ENCODE data around the gene ARRDC4. TPM values are rescaled to one million over a fixed set of nuclear protein-coding genes. Genes with fewer than 3 reads are reported as not detected.
A peak's percentile ranks its signal among the peaks of the same experiment; 100 is the strongest.

Gene ARRDC4
- total RNA-seq (10 to 100 TPM; 19.0 to 29.5 TPM), polyA plus RNA-seq (ENCODE audit: insufficient read length in 6 of 6) (10 to 100 TPM; 12.7 to 19.5 (median 16.2) TPM)
- long read RNA-seq, donor 1, full-length matches to known transcripts, result 3 of 3 reads
- long read RNA-seq, donor 1, partial matches to known transcripts, result 0 of 3 reads
- long read RNA-seq, donor 1, other reads (novel, unspliced or antisense), result 0 of 3 reads
- long read RNA-seq, donor 2, full-length matches to known transcripts, result 2 of 2 reads
- long read RNA-seq, donor 2, partial matches to known transcripts, result 0 of 2 reads
- long read RNA-seq, donor 2, other reads (novel, unspliced or antisense), result 0 of 2 reads
- long read RNA-seq, donor 3, full-length matches to known transcripts, result 3 of 3 reads
- long read RNA-seq, donor 3, partial matches to known transcripts, result 0 of 3 reads
- long read RNA-seq, donor 3, other reads (novel, unspliced or antisense), result 0 of 3 reads
- long read RNA-seq, donor 4, partial matches to known transcripts, result 1 of 1 reads
- long read RNA-seq, donor 4, other reads (novel, unspliced or antisense), result 0 of 1 reads
- long read RNA-seq, donor 5, full-length matches to known transcripts, result 2 of 2 reads
- long read RNA-seq, donor 5, partial matches to known transcripts, result 0 of 2 reads
- long read RNA-seq, donor 5, other reads (novel, unspliced or antisense), result 0 of 2 reads
- long read RNA-seq, donor 6, full-length matches to known transcripts, result 2 of 2 reads
- long read RNA-seq, donor 6, partial matches to known transcripts, result 0 of 2 reads
- long read RNA-seq, donor 6, other reads (novel, unspliced or antisense), result 0 of 2 reads
- long read RNA-seq, donor 7, full-length matches to known transcripts, result 1 of 1 reads
- long read RNA-seq, donor 7, partial matches to known transcripts, result 0 of 1 reads
- long read RNA-seq, donor 7, other reads (novel, unspliced or antisense), result 0 of 1 reads
- long read RNA-seq, donor 8, full-length matches to known transcripts, result 3 of 3 reads
- long read RNA-seq, donor 8, partial matches to known transcripts, result 0 of 3 reads
- long read RNA-seq, donor 8, other reads (novel, unspliced or antisense), result 0 of 3 reads
- long read RNA-seq, donor 9, result 0 reads
- long read RNA-seq, donor 10, full-length matches to known transcripts, result 2 of 3 reads
- long read RNA-seq, donor 10, partial matches to known transcripts, result 1 of 3 reads
- long read RNA-seq, donor 10, other reads (novel, unspliced or antisense), result 0 of 3 reads
- long read RNA-seq, donor 11, result 0 reads
- long read RNA-seq, donor 12, full-length matches to known transcripts, result 5 of 5 reads
- long read RNA-seq, donor 12, partial matches to known transcripts, result 0 of 5 reads
- long read RNA-seq, donor 12, other reads (novel, unspliced or antisense), result 0 of 5 reads

DNA sequence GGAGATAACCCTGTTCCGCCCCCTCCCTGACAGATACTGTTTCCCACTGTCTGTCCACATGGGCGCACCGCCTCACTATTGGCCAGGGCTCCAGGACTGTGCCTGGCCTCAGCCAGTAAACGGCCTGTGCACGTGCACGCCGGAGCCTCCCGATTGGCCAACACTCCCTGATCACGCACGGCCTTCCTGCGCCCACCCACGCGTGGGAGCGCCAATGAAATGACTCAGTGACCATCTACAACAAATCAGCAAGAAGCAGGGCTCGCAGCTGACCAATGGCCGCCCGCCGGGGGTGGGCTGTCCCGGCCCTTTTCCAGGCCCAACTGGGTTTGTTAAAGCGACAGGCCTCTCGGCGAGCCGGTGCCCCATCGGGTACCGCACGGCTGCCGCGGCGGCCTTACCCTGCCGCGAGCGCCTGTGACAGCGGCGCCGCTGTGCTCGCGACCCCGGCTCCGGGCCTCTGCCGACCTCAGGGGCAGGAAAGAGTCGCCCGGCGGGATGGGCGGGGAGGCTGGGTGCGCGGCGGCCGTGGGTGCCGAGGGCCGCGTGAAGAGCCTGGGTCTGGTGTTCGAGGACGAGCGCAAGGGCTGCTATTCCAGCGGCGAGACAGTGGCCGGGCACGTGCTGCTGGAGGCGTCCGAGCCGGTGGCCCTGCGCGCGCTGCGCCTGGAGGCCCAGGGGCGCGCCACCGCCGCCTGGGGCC, at the start of gene ARRDC4:
Gene ARRDC4 (plus strand): TSS at position 340 of the 703 bp plus-strand sequence. CDS start 159 bp downstream, at position 499.
- ATAC-seq (peak; percentile 98), DNase-seq (peak; percentile 99 to 100 (median 100))
- Histone ChIP-seq H3K4me1 (peaks cover 0 to 34% of the 10 kb centered on the region in 2 donors), H3K4me3 (peak within 1 kb of the TSS; percentile 71 to 87), H3K9me3 (no peaks in the 10 kb centered on the region), H3K27ac (peak within 1 kb of the TSS; percentile 82 to 93), H3K27me3 (peaks cover 0 to 5% of the 10 kb centered on the region in 2 donors), H3K36me3 (no peaks in the 10 kb centered on the region)
- intact Hi-C loops (cut with DNase I), result no loop called here
- TF ChIP-seq, protein P1, sequence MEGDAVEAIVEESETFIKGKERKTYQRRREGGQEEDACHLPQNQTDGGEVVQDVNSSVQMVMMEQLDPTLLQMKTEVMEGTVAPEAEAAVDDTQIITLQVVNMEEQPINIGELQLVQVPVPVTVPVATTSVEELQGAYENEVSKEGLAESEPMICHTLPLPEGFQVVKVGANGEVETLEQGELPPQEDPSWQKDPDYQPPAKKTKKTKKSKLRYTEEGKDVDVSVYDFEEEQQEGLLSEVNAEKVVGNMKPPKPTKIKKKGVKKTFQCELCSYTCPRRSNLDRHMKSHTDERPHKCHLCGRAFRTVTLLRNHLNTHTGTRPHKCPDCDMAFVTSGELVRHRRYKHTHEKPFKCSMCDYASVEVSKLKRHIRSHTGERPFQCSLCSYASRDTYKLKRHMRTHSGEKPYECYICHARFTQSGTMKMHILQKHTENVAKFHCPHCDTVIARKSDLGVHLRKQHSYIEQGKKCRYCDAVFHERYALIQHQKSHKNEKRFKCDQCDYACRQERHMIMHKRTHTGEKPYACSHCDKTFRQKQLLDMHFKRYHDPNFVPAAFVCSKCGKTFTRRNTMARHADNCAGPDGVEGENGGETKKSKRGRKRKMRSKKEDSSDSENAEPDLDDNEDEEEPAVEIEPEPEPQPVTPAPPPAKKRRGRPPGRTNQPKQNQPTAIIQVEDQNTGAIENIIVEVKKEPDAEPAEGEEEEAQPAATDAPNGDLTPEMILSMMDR (IDR thresholded peaks at IDR 0.05), result no peak

GRCh38 chr15:97914711-97915110, 45.8 kb upstream of the ARRDC4 start:
- intact Hi-C loops (cut with DNase I), result no loop called here
- Histone ChIP-seq H3K9me3 (no peaks in the 10 kb centered on the region), H3K27me3 (peaks cover 0 to 12% of the 10 kb centered on the region in 2 donors), H3K27ac (no peak overlapping the region), H3K36me3 (no peaks in the 10 kb centered on the region), H3K4me3 (no peak overlapping the region), H3K4me1 (no peaks in the 10 kb centered on the region)
- no peak for DNase-seq
- no peak for ATAC-seq
- TF ChIP-seq, protein P1 (IDR thresholded peaks at IDR 0.05), result no peak

GRCh38 chr15:97915261-97915660, 45.2 kb upstream of the ARRDC4 start:
- no peaks in the 10 kb centered on the region for H3K9me3 ChIP-seq
- DNase-seq (no peak), ATAC-seq (no peak)
- TF ChIP-seq, protein P1 (IDR thresholded peaks at IDR 0.05), result no peak
- no peaks in the 10 kb centered on the region for H3K4me1 ChIP-seq
- intact Hi-C loops (cut with DNase I), result no loop called here
- H3K4me3 ChIP-seq, result no peak overlapping the region
- no peaks in the 10 kb centered on the region for H3K36me3 ChIP-seq
- peaks cover 0 to 12% of the 10 kb centered on the region in 2 donors for H3K27me3 ChIP-seq
- H3K27ac ChIP-seq, result no peak overlapping the region

- ATAC-seq (no peak), DNase-seq (no peak)
- intact Hi-C loops (cut with DNase I), result no loop called here
- TF ChIP-seq, protein P1 (IDR thresholded peaks at IDR 0.05), result no peak
- peaks cover 0 to 26% of the 10 kb centered on the region in 2 donors for H3K9me3 ChIP-seq
- H3K36me3 ChIP-seq, result no peaks in the 10 kb centered on the region
- no peak overlapping the region for H3K27ac ChIP-seq
- H3K4me1 ChIP-seq, result no peaks in the 10 kb centered on the region
- no peak overlapping the region for H3K4me3 ChIP-seq
- no peaks in the 10 kb centered on the region for H3K27me3 ChIP-seq
Measured at GRCh38 chr15:97921296-97921865, 39.1 kb upstream of the ARRDC4 start.

Data from left lung (tissue), 14 donors.